ENCODE measurements around the gene SMAD2.
A peak's percentile ranks its signal among the peaks of the same experiment; 100 is the strongest.
"Not testable (repeated sequence)": the region's sequence is repeated elsewhere in the genome, so short reads cannot be mapped to it uniquely, and the experiment has no call there.

Gene SMAD2

DNA sequence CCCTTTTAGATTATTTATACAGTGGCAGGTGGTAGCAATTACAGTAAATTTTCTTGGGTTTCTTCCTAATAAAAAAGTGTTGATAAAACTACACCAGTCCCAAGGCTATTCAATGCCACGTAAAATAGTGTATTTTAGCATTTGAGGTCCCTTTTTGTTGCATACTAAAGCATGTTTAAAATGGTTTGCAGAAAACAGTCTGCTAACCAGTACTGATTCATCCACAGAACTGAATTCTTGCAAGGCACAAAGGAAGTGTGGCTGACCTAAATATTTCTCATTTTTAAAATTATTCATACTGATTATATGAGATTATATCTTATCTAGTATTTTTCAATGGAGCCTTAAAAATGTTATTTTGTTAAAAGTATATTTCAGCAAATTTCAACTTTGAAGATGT is 98.1 kb downstream of the SMAD2 start:
- H3K4me3 ChIP-seq, result no peak overlapping the region
- H3K36me3 ChIP-seq (ENCODE audit: insufficient read depth, low read length), result no peaks in the 10 kb centered on the region; the same call in none of the 2 replicates
- TF ChIP-seq FOXP2 (optimal IDR thresholded peaks at IDR 0.05; ENCODE audit: control extremely low read depth, extremely low read length, insufficient read depth), result no peak
- no peak for TF ChIP-seq EZH2 (IDR thresholded peaks at IDR 0.05)
- TF ChIP-seq POLR2AphosphoS5 (IDR thresholded peaks at IDR 0.05; ENCODE audit: borderline replicate concordance, low read depth, low read length), result no peak
- DNase-seq (ENCODE audit: low read depth, low spot score), result no peak
- H3K9me3 ChIP-seq (ENCODE audit: low read depth, low read length), result no peaks in the 10 kb centered on the region
- H3K27ac ChIP-seq, result no peak overlapping the region
- no peak overlapping the region for H3K9ac ChIP-seq (ENCODE audit: insufficient read length)

DNA sequence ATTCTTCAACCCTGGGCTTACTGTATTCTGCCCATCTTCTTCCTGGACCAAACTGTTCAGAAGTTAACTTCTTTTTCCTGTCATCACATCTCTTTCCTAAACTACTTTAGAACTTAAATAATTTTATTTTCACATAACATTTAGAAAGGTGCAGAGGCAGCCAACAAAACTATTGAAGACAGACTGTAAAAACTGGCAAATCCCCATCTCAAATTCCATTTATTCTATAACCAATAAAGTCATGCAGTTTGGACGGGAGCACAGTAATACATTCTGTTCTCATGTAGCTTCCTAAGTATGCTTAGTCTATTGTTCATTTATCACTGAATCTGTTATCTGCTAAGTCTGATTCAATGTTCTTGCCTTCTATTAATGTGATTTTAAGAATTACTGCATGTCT is 99.1 kb downstream of the SMAD2 start:
- DNase-seq (ENCODE audit: low read depth, low spot score), result no peak
- no peaks in the 10 kb centered on the region for H3K9me3 ChIP-seq (ENCODE audit: low read depth, low read length)

GRCh38 chr18:47830772-47831171 is 99.7 kb downstream of the SMAD2 start:
- no peaks in the 10 kb centered on the region for H3K9me3 ChIP-seq (ENCODE audit: low read depth, low read length)
- H3K36me3 ChIP-seq (ENCODE audit: insufficient read depth, low read length), result no peaks in the 10 kb centered on the region; the same call in 1 of the 2 replicates
- no peak overlapping the region for H3K4me3 ChIP-seq
- no peak overlapping the region for H3K9ac ChIP-seq (ENCODE audit: insufficient read length)
- no peak overlapping the region for H3K27ac ChIP-seq
- TF ChIP-seq POLR2AphosphoS5 (IDR thresholded peaks at IDR 0.05; ENCODE audit: borderline replicate concordance, low read depth, low read length) (no peak), EZH2 (IDR thresholded peaks at IDR 0.05) (no peak), FOXP2 (optimal IDR thresholded peaks at IDR 0.05; ENCODE audit: control extremely low read depth, extremely low read length, insufficient read depth) (no peak)
- DNase-seq (ENCODE audit: low read depth, low spot score), result no peak

More for the DNA sequence above, 99.1 kb downstream of the SMAD2 start:
- H3K4me3 ChIP-seq, result no peak overlapping the region
- no peak for TF ChIP-seq EZH2 (IDR thresholded peaks at IDR 0.05)
- no peak for TF ChIP-seq POLR2AphosphoS5 (IDR thresholded peaks at IDR 0.05; ENCODE audit: borderline replicate concordance, low read depth, low read length)
- no peak for TF ChIP-seq FOXP2 (optimal IDR thresholded peaks at IDR 0.05; ENCODE audit: control extremely low read depth, extremely low read length, insufficient read depth)
- H3K36me3 ChIP-seq (ENCODE audit: insufficient read depth, low read length), result no peaks in the 10 kb centered on the region; the same call in 1 of the 2 replicates
- no peak overlapping the region for H3K27ac ChIP-seq
- H3K9ac ChIP-seq (ENCODE audit: insufficient read length), result no peak overlapping the region

GRCh38 chr18:47829831-47830230 is 100.6 kb downstream of the SMAD2 start:
- Histone ChIP-seq H3K4me3 (no peak overlapping the region), H3K9ac (ENCODE audit: insufficient read length) (no peak overlapping the region), H3K36me3 (ENCODE audit: insufficient read depth, low read length) (peaks cover 3% of the 10 kb centered on the region), H3K27ac (no peak overlapping the region), H3K9me3 (ENCODE audit: low read depth, low read length) (no peaks in the 10 kb centered on the region)
- no peak for DNase-seq (ENCODE audit: low read depth, low spot score)
- no peak for TF ChIP-seq EZH2 (IDR thresholded peaks at IDR 0.05)
- TF ChIP-seq FOXP2 (optimal IDR thresholded peaks at IDR 0.05; ENCODE audit: control extremely low read depth, extremely low read length, insufficient read depth), result no peak
- TF ChIP-seq POLR2AphosphoS5 (IDR thresholded peaks at IDR 0.05; ENCODE audit: borderline replicate concordance, low read depth, low read length), result no peak

DNA sequence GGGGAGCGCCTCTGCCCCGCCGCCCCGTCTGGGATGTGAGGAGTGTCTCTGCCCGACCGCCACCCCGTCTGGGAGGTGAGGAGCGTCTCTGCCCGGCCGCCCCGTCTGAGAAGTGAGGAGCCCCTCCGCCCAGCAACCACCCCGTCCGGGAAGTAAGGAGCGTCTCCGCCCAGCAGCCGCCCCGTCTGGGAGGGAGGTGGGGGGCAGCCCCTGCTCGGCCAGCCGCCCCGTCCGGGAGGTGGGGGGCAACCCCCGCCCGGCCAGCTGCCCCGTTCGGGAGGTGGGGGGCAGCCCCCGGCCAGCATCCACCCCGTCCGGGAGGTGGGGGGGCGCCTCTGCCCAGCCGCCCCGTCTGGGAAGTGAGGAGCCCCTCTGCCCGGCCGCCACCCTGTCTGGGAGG is 102.4 kb downstream of the SMAD2 start:
- not testable (repeated sequence) for H3K36me3 ChIP-seq (ENCODE audit: insufficient read depth, low read length); H3K9me3 ChIP-seq (ENCODE audit: low read depth, low read length); H3K4me3 ChIP-seq

GRCh38 chr18:47826157-47827074 is 104.0 kb downstream of the SMAD2 start:
- Histone ChIP-seq H3K9me3 (ENCODE audit: low read depth, low read length) (no peaks in the 10 kb centered on the region), H3K36me3 (ENCODE audit: insufficient read depth, low read length) (peaks cover 3% of the 10 kb centered on the region), H3K27ac (no peak overlapping the region), H3K9ac (ENCODE audit: insufficient read length) (no peak overlapping the region), H3K4me3 (no peak overlapping the region)
- TF ChIP-seq FOXP2 (optimal IDR thresholded peaks at IDR 0.05; ENCODE audit: control extremely low read depth, extremely low read length, insufficient read depth) (no peak), POLR2AphosphoS5 (IDR thresholded peaks at IDR 0.05; ENCODE audit: borderline replicate concordance, low read depth, low read length) (no peak), EZH2 (IDR thresholded peaks at IDR 0.05) (no peak)
- no peak for DNase-seq (ENCODE audit: low read depth, low spot score)

More for the DNA sequence above, 102.4 kb downstream of the SMAD2 start:
- DNase-seq (ENCODE audit: low read depth, low spot score); H3K27ac ChIP-seq; H3K9ac ChIP-seq (ENCODE audit: insufficient read length): not testable (repeated sequence)

DNA sequence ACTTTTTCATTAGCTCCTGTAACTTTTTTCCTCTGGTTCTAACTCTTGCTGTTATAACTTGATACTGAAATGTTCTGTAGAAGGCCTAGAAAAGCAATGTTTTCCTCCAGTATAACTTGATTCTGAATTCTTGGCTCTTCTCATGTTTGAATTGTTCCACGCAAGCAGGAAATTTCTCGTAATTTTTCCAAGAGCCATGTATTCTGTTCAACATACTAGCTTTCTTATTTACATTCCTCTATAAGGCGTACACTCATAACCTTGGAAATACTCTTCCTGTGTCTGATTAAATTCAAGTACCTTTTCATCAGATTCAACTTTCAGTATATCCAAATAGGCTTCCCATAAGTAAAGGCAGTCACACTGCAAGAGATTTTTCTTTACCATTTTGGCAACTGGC is 109.1 kb downstream of the SMAD2 start:
- Histone ChIP-seq H3K9me3 (ENCODE audit: low read depth, low read length) (no peaks in the 10 kb centered on the region), H3K27ac (peak overlapping the region; percentile 91), H3K4me3 (peak overlapping the region; percentile 29; the same call in 1 of the 2 replicates), H3K9ac (ENCODE audit: insufficient read length) (no peak overlapping the region), H3K36me3 (ENCODE audit: insufficient read depth, low read length) (peaks cover 3% of the 10 kb centered on the region; the same call in 1 of the 2 replicates)
- DNase-seq (ENCODE audit: low read depth, low spot score), result no peak
- TF ChIP-seq POLR2AphosphoS5 (IDR thresholded peaks at IDR 0.05; ENCODE audit: borderline replicate concordance, low read depth, low read length) (no peak), FOXP2 (optimal IDR thresholded peaks at IDR 0.05; ENCODE audit: control extremely low read depth, extremely low read length, insufficient read depth) (no peak), EZH2 (IDR thresholded peaks at IDR 0.05) (no peak)

GRCh38 chr18:47817795-47818077 is 112.7 kb downstream of the SMAD2 start:
- TF ChIP-seq POLR2AphosphoS5 (IDR thresholded peaks at IDR 0.05; ENCODE audit: borderline replicate concordance, low read depth, low read length) (no peak), EZH2 (IDR thresholded peaks at IDR 0.05) (no peak), FOXP2 (optimal IDR thresholded peaks at IDR 0.05; ENCODE audit: control extremely low read depth, extremely low read length, insufficient read depth) (no peak)
- no peak overlapping the region for H3K4me3 ChIP-seq
- no peak overlapping the region for H3K27ac ChIP-seq
- H3K9ac ChIP-seq (ENCODE audit: insufficient read length), result no peak overlapping the region
- no peaks in the 10 kb centered on the region for H3K36me3 ChIP-seq (ENCODE audit: insufficient read depth, low read length)
- no peak for DNase-seq (ENCODE audit: low read depth, low spot score)
- H3K9me3 ChIP-seq (ENCODE audit: low read depth, low read length), result no peaks in the 10 kb centered on the region

Data from SK-N-MC (cell line).